Measurements from ENCODE around the gene KRTAP10-2. TPM values are rescaled to one million over a fixed set of nuclear protein-coding genes. Genes with fewer than 3 reads are reported as not detected.

Gene KRTAP10-2
- total RNA-seq, 1 experiment from 2014 or later: not detected

DNA sequence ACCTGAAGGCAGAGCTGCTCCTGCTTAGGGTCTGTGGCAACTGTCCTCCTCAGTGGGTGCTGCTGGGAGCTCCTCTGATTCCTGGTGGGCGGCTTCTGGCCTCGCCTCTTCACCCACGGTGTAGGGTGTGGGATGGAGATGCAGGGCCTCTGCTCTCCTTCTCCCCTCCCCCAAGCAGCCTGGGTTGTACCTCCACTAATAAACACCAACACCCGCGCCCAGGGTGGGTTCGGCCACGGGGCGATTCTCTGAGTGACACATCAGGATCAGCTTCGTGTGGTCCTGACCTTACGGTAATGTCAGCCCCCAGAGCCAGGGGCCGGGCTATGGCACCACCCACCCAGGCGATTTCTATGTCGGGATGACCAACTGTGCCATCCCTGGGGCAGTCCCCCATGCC is 35.0 kb downstream of the KRTAP10-2 start:
- Mint-ChIP-seq H3K4me1 (peaks cover 4 to 8% of the 10 kb centered on the region in 2 experiments; a peak in 2 of 4 replicates), H3K27me3 (ENCODE audit: low read depth) (peaks cover 12% of the 10 kb centered on the region), H3K27ac (no peak overlapping the region), H3K36me3 (ENCODE audit: insufficient read depth in 1 of 3, low read depth in 3 of 3) (peaks cover 2 to 8% (median 4%) of the 10 kb centered on the region in 3 experiments; a peak in 4 of 7 replicates), H3K4me3 (no peak overlapping the region), H3K9me3 (no peaks in the 10 kb centered on the region)
- Histone ChIP-seq H3K27ac (ENCODE audit: insufficient read length, low read depth, low read length) (no peak overlapping the region), H2BK15ac (ENCODE audit: low read depth, low read length) (no peak overlapping the region), H2AK5ac (ENCODE audit: insufficient read length, low read length) (no peak overlapping the region), H2BK20ac (ENCODE audit: low read depth, low read length, poor library complexity, severe bottlenecking) (no peak overlapping the region), H3K9ac (ENCODE audit: extremely low read depth, insufficient read length, low read length) (no peak overlapping the region), H2BK12ac (ENCODE audit: insufficient read length, low read depth, low read length) (no peak overlapping the region), H3K27me3 (ENCODE audit: insufficient read depth, low read length) (no peaks in the 10 kb centered on the region), H4K8ac (replicated peaks; ENCODE audit: insufficient read length, low read depth, low read length) (no peak overlapping the region), H3K23me2 (ENCODE audit: insufficient read length, low read depth, low read length, poor library complexity, severe bottlenecking) (no peaks in the 10 kb centered on the region), H3K9me3 (ENCODE audit: control insufficient read depth, low read depth, low read length) (no peaks in the 10 kb centered on the region), H3K23ac (ENCODE audit: insufficient read length, low read depth, low read length) (no peak overlapping the region), H3K4ac (ENCODE audit: low read depth, low read length) (no peak overlapping the region), H3K4me1 (ENCODE audit: insufficient read depth, low read length) (no peaks in the 10 kb centered on the region), H3T11ph (ENCODE audit: low read length) (no peak overlapping the region), H4K5ac (ENCODE audit: insufficient read length, low read depth, low read length) (no peak overlapping the region), H3K79me1 (ENCODE audit: insufficient read depth, low read depth, low read length, poor library complexity, severe bottlenecking) (no peaks in the 10 kb centered on the region), H2AFZ (ENCODE audit: low read length) (no peak overlapping the region), H2BK120ac (ENCODE audit: low read depth, low read length, poor library complexity, severe bottlenecking) (no peak overlapping the region), H3K79me2 (ENCODE audit: insufficient read depth, low read length) (no peaks in the 10 kb centered on the region), H4K20me1 (ENCODE audit: control insufficient read depth, insufficient read depth, insufficient read length) (no peaks in the 10 kb centered on the region), H3K4me2 (ENCODE audit: insufficient read depth, insufficient read length, low read length) (no peak overlapping the region), H4K91ac (ENCODE audit: insufficient read length, low read depth, low read length) (no peak overlapping the region), H2BK5ac (ENCODE audit: insufficient read length, low read length) (no peak overlapping the region), H3K56ac (ENCODE audit: insufficient read length, low read depth, low read length) (no peak overlapping the region), H3K18ac (ENCODE audit: insufficient read length, low read depth, low read length) (no peak overlapping the region), H3K14ac (ENCODE audit: insufficient read depth, low read length) (no peak overlapping the region)
- WGBS (ENCODE audit: extremely low coverage, insufficient read length, low lambda C conversion rate): no CpG with 5 or more reads among the region's 13 CpGs
- TF ChIP-seq, protein P1, sequence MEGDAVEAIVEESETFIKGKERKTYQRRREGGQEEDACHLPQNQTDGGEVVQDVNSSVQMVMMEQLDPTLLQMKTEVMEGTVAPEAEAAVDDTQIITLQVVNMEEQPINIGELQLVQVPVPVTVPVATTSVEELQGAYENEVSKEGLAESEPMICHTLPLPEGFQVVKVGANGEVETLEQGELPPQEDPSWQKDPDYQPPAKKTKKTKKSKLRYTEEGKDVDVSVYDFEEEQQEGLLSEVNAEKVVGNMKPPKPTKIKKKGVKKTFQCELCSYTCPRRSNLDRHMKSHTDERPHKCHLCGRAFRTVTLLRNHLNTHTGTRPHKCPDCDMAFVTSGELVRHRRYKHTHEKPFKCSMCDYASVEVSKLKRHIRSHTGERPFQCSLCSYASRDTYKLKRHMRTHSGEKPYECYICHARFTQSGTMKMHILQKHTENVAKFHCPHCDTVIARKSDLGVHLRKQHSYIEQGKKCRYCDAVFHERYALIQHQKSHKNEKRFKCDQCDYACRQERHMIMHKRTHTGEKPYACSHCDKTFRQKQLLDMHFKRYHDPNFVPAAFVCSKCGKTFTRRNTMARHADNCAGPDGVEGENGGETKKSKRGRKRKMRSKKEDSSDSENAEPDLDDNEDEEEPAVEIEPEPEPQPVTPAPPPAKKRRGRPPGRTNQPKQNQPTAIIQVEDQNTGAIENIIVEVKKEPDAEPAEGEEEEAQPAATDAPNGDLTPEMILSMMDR (conservative IDR thresholded peaks at IDR 0.05): no peak
- DNase-seq: no peak
